GM21423 (cell line): ENCODE data around the gene PNLIPRP3.
"Not testable (repeated sequence)": the region's sequence is repeated elsewhere in the genome, so short reads cannot be mapped to it uniquely, and the experiment has no call there.

ENCODE experiments used
- ATAC-seq: cut with Tn5 transposase; IDR thresholded peaks from one replicate; pipeline ENCODE4 v1.9.1; 2021; ENCODE audit warnings: mild to moderate bottlenecking, moderate library complexity; ENCODE audit not compliant: unreplicated experiment

Gene PNLIPRP3

DNA sequence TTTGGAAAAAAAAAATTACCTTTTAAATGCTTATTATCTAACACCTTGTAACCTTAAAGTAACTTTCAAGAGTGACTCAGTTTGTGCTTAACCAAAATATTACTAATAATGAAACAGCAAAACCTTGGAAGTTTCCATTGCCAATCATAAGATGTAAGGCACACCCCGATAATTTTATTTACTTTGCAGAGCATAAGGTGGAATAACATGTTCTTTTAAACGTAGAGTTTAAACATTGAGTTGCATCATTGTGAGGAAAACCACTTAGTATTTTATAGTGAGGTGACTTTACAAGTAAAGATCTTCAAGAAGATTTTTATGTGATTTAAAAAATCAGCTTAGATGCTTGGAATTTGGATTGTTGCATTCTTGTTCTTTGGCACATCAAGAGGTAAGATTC lies at the start of gene PNLIPRP3:
Gene PNLIPRP3, plus strand, starts transcription at position 177 of the 400 bp plus-strand sequence. Its CDS starts 166 bp downstream, at position 343.
- no peak for ATAC-seq

- ATAC-seq: no peak
Observed at GRCh38 chr10:116382290-116382689, 45.4 kb upstream of the PNLIPRP3 start.

DNA sequence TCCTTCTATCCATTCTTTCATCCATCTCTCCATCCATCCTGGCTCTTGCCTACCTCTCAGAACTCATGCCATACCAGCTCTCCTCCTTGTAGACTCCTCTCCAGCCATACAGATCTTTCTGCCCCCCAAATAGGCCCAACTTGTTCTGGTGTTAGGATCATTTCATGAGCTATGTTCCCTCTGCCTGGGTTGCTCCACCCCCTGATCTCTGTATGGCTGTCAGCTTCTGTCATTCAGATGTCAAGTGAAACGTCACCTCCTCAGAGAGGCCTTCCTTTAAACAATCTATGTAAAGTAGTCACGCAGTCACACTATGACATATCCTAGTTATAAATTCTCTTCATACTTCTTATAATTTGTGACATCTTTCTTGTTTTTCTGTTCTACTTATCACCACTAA lies 42.3 kb upstream of the PNLIPRP3 start:
- ATAC-seq: no peak

DNA sequence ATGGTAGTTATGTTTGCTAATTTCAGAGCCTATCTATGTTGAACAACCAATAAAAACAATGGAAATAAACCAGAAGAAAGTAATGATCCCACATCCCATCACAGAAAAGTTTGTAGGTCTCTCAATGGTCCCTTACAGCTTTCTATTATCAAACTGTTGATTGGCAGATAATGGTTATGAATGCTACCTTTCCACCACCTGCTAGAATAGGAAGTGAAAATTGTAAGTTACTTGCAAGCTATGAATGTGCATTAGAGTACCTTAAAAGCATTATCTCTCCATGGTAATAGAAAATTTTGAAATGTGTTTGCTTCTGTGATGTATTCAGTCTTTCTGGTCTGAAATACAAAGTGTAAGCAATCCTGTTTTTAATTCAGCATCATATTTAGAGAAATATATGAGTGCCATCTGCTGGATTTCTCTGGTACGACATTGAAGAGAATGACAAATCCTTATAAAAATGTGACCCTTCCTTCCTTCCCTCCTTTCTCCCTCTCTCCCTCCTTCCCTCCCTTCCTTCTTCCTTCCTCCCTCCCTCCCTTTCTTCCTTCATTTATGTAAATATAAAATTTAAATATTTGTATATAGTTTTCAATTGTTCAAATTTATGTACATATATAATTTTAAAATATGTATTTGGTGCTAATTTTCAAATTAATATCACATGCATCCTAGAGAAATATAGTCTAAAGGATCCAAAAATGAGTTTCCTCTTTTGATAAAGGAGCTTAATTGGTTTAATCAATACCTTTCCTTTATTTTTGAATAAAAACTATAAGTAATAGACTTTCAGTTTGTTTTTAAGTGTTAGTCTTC lies 41.4 kb upstream of the PNLIPRP3 start:
- ATAC-seq: no peak

DNA sequence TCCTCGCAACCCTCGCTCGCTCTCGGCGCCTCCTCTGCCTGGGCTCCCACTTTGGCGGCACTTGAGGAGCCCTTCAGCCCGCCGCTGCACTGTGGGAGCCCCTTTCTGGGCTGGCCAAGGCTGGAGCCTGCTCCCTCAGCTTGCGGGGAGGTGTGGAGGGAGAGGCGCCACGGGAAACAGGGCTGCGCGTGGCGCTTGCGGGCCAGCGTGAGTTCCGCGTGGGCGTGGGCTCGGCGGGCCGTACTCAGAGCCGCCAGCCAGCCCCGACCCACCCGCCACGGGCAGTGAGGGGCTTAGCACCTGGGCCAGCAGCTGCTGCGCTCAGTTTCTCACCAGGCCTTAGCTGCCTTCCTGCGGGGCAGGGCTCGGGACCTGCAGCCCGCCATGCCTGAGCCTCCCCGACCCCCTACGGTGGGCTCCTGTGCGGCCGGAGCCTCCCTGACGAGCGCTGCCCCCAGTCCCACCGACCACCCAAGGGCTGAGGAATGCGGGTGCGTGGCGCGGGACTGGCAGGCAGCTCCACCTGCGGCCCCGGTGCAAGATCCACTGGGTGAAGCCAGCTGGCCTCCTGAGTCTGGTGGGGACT lies 34.3 kb upstream of the PNLIPRP3 start:
- ATAC-seq: not testable (repeated sequence)

DNA sequence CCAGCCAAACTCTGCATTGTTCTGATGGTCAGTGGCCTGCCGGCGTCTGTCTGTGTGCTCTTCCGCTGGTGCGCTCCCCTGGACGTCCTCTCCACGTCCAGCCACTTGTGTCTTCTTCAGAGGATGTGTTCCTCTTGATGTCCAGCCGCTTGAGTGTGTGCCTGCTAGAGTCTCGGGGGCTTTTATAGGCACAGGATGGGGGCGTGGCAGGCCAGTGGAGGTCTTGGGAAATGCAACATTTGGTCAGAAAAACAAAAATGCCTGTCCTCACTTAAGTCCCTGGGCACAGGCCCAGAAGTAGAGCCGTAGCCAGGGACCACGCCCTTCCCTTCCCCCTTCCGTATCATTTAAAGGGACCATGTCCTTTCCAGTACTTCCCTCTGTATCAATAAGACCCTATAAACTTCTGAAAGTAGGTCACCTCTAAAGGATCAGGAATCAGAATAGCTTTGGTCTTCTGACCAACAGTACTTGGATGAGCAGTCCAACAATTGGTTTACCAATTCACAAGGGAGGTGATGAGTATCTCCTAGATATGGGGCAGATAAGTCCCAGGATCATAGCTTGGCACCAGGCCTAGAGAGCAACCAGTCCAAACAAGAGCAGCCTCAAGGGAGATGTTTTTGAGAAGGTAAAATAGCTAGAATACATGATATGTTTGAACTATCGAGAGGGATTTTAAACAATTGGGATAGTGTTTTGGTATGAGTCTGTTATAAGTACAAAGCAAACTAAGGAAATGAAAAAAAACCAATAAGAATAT lies 32.2 kb upstream of the PNLIPRP3 start:
- ATAC-seq: no peak

DNA sequence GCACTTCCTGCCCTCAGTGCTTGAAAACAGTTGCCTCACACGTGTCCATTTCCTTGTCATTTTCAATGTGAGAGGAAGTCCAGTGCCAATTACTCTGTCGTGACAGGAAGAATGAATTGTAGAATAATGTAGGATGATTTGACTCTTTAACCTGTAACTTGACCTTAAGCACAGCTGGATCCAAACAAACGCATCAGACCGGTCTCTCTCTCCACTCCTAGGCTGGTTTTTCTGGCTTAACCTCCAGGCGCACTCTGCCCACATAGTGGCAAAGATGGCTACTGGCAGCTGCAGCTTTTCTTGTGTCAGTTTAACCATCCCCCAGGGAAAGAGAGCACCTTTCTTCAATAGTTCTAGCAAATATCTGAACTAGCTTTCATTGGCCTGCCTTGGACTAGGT lies 29.4 kb upstream of the PNLIPRP3 start:
- no peak for ATAC-seq

DNA sequence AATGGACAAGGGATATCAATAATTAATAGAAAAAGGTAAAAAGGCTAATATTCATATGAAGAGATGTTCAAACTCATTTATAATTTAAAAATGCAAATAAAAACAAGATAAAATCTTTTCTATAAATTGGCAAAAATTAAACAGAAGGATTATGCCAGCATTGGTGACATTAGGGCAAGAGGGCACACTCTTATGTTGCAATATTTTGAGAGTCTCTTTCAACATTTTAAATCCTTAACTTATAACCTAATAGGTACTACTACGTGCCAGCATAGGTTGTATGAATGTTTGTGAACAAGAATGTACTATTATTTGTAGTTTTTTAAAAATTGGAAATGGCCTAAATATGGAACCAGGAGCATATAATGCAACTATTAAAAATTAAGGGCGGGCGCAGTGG lies 24.8 kb upstream of the PNLIPRP3 start:
- ATAC-seq: no peak

DNA sequence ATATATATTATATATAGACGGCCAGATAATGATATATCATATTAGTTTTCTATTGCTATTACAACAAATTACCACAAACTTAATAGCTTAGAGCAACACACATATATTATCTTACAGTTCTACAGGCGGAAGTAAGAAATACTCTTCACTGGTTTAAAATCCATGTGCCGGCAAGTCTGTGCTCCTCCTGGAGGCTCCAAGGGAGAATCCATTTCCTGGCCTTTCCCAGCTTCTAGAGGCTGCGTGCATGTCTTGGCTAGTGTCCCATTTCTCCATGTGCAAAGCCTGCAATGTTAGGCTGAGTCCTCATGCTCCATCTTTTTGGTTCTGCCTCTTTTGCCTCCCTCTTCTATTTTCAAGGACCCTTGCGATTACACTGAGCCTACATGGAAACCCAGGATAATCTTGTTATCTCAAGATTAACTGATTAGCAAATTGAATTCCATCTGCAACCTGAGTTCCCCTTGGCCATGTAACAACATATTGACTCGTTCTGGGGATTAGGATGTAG lies 23.9 kb upstream of the PNLIPRP3 start:
- ATAC-seq: no peak

GRCh38 chr10:116408719-116409118 lies 18.9 kb upstream of the PNLIPRP3 start:
- no peak for ATAC-seq

- ATAC-seq: no peak
Observed at GRCh38 chr10:116410351-116410750, 17.3 kb upstream of the PNLIPRP3 start.

DNA sequence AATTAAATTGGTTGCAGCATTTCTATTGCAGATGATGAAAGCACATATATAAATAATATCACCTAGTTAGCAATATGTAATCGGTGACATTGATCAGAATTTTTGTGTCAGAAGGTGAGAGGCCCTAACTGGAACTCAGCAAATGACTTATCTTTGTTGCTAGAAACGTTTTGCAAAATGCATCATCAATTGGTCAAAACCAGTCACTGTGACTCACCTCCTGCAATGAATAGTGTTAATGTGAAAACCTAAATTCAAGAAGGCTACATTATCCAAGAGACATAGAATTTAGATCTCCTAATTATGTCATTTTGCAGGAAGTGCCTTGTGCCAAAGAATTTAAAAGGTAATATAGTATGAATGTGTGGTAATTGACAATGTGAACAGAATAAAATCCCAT lies 9.8 kb upstream of the PNLIPRP3 start:
- no peak for ATAC-seq

GRCh38 chr10:116418389-116418788 lies 9.3 kb upstream of the PNLIPRP3 start:
- ATAC-seq: no peak

DNA sequence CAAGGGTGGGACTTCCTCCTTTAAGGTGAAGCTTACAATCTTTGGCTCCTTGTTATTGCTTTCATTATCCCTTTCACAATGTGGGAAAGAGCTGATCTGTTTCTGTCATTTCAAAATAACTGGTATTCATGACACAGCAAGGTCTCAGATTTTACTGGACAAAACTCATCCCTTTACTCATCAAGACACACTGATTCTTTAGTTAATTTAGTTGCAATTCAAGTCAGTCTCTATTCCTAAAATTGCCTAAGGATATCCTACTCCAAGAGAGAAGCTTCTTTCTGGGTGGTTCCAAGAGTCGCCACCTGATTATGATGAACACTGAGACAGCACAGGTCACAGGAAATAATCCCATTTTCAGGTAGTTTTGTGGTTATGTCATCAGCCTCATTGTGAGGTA lies 5.8 kb upstream of the PNLIPRP3 start:
- ATAC-seq: no peak

GRCh38 chr10:116429288-116429977 lies 1.8 kb downstream of the PNLIPRP3 start:
- ATAC-seq: no peak

DNA sequence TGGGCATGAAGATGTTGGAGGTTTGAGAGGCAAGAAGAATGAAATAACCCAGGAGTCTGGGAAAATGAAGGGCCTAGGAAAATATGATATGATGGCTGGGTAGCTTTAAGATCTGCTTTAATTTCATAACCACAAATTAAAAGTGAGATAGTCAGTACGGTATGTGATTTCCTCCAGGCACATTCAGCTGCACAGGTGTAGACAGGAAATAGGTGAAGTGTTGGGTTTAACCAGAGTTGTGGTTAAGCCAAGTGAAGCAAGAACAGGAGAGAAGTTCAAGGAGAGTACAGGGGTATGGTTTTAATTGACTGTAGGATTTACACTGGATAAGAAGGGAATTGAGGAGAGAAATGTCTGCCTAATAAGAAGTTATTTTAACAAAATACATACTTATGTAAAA lies 2.6 kb downstream of the PNLIPRP3 start:
- no peak for ATAC-seq

GRCh38 chr10:116431598-116431997 lies 4.0 kb downstream of the PNLIPRP3 start:
- ATAC-seq: no peak

DNA sequence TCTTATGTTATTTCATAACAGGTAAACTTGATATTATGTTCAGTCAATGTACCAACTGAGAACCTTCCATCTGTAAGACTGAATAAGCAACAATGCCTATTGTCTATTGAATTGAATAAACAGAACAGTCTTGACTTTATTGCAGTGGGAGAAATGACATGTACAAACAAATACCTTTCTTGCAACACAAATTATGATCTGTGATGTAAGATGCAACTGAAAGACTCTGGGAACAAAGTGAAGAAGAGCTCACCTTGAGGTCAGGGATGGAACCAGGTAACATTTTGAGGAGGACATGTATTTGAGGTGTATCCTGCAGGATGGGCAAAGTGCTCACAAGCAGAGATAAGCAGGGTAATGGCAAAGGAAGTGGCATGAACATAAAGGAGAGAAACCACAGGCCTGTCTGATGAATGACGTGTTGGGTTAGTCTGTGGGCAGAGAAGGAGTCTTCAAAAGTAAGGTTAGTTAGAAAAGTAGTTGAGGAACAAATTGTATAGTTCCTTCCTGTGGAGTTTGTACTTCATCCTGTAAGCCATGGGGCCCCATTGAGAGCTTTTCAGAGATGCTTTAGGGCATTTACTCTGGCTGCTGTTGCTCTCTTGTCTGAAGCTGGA lies 9.5 kb downstream of the PNLIPRP3 start:
- no peak for ATAC-seq

- no peak for ATAC-seq
Observed at GRCh38 chr10:116440330-116441030, 12.8 kb downstream of the PNLIPRP3 start.
